Head of caudate nucleus (tissue), 42 donors: Measurements from ENCODE around the gene PAX5.

Source experiments
- DNase-seq, 42 donors: peaks; one replicate each; pipeline versions ENCODE4 v3.0.0 to v3.0.0-alpha.2; 2020 to 2021; ENCODE audit warnings: mixed read lengths in 7 of 42
- intact Hi-C: fragments of 100-400 bp; cut with DNase I; formaldehyde crosslinking; loops from one replicate; pipeline ENCODE4 v1.15.0; 2022

The PAX5 gene

DNA sequence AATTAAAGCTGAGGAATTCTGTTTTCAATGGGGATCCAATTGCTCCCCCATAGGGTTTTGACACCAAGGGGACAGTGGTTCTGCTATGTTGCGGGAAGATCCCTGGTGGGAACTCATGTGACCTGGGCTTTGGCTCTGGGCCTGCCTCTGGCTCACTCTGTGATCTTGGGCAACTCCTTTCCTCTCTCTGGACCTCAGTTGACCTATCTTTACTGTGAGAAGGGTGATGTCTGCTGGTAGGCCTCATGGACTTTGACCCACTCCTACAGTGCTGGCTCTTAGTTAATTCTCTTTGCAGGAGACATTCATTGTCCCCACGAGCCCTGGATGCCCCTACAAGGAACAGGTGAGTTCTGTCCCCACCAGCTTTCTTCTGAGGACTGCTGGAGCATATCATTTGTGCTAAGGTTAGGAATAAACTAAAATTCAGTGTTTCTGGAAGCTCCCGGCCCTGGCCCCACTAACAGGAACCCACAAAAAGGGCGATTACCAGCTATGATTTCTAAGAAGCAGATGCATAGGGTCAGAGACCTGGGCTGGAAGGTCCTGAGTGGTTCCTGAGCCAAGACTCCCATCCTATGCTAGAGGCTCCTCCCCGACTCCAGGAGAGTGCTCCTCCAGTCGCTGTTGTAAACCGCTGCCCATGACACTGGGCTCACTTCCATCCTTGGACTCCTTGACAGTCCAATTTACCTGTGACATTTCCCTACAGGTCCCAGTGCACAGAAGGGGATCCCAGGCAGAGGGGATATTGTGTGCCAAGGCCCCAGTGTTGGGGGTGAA, 218.3 kb downstream of the PAX5 start:
- peak in 2 of 42 donors; percentile 15 to 24 for DNase-seq

DNA sequence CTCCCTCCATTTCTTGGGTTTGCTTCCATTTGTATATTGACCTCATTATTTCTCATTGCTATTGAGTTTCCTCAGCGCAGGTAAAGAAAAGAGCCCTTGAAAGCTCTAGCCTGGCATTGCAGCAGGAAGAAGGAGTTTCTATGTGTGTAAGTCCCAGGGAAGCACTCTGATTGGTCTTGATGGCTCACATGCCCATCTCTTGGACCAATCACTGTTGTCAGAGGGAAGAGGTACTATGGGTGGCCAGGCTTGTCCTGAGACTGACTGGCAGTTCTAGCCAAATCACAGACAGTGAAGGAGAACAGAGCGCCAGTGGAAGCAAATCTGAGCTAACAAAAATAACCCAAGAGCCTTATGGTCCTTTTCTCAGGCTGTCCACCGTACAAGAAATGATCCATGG, 219.0 kb downstream of the PAX5 start:
- intact Hi-C loops = no loop called here

More for the DNA sequence above, 218.3 kb downstream of the PAX5 start:
- intact Hi-C loops = no loop called here

DNA sequence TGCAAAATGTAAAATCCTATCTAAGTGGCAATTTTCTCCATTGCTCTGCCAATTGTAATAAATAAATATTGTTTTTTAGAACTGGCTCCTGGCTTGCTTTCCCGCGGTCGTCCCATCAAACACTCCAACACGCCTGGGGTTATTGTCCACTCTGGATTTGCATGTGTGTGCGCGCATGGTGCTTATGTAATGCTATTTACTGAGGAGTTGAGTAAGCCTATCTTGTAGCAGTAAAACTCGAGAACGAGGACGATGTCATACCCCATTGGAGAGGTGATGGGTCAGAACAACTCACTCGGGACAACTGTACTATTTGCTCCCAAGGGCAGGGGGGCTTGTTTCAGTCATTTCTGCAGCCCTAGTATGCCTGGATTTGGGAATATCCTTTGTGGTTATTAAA, 220.9 kb downstream of the PAX5 start:
- intact Hi-C loops = no loop called here
- DNase-seq = peak in 1 of 42 donors; percentile 19

More for the DNA sequence above, 219.0 kb downstream of the PAX5 start:
- no peak for DNase-seq

DNA sequence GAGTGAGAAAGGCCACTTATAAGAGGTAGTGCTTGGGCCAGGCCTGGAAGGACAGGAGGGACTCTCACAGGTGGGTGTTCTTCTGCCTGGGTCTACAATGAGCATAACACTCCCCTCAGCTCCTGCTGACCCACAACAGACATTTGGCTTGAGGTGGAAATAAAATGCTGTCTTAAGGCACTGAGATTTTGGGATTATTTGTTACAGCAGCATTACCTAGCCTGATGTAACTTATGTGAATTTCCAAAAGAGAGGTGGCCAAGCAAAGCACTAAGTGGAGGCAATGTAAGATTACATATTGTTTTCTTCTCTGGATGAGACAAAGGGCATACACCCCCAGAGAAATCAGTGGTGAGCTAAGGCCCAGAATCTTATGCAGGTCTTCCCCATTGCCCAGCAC, 221.5 kb downstream of the PAX5 start:
- intact Hi-C loops = no loop called here
- no peak for DNase-seq

DNA sequence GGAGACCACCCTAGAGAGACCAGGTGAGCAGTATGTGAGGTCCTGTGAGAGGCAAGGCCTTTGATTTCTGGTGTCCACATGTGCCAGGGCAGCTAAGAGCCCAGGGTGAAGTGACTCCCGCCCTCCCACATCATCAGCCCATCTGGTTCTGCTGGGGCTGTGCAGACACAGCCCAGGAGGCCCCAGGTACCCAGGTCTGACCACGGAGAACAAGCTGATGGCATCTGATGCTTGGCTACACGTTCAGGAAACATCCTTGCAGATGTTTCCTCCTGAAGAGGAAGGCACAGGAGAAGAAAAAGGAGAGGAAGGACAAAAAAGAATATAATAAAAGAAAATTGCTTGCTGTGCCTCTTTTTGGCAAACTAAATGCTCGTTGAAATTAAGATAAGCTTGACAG, 225.8 kb downstream of the PAX5 start:
- intact Hi-C loops = no loop called here
- no peak for DNase-seq

DNA sequence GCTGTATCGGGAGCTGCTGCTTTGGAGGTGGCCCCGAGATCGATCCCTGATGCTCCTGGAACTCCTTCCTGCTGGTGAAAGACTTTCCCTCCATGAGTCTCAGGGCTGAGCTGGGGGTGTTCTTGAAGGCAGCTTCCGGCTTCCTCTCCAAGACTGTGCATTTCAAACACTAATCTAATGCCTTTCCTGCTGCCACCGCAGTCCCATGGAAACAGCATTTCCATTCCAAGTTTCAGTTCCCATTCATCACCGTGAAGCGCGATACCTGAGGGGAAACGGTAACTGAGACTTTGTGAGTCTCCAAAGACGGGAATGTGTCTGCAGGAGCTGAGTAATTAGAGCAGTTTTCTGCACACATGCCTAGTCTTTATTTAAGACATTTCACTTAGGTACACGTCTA, 230.1 kb downstream of the PAX5 start:
- intact Hi-C loops = no loop called here
- DNase-seq = no peak

DNA sequence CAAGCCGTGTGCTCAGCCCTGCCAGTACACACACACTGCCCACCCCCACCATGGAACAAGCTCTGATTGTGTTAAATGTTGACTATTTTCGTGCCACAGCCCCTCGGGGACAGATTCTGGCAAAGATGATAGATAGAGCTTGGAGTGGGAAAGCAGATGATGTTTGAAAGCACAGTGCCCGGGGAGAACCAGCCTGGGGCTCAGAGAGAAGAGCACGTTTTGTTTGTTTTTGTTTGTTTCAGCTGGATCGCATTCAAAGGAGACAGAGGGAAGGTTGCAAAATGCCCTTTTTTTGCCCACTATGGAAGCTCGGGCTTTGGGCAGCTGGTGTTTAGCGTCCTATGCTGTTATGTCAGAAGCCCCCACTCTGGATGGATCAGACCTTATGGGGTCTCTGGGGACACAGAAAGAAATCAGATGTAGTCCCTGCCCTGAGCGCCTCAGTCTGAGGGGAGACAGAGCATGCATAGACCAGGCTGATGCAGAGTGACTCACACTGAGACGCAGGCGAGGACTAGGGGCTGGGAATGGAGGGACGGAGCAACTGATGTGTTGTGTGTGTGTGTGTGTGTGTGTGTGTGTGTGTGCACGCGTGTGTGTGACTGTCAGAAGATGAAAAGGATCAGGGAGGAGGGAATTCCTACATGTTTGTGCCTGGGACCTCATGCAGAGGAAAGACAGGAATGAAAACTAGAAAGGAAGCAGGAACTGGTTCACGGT, 231.7 kb downstream of the PAX5 start:
- DNase-seq = peak; percentile 26 to 85 (median 71)
- intact Hi-C loops = no loop called here

DNA sequence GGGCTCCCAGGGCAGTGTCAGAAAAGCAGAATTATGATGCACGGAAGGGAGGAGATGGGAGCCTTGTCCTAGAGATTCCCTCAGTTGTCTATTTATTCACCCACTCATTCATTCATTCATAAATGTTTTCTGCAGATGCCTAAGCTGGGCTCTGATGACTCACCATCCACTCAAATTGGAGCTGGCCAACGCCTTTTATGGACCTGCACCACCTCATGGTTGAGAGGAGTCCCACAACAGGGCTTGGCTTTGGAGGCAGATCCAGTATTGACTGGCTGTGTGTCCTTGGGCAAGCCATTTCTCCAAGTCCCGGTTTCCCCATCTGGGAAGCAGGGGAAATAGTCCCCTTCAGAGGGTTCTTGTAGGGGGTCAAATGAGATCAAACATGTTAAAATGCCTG, 233.6 kb downstream of the PAX5 start:
- intact Hi-C loops = no loop called here
- no peak for DNase-seq

DNA sequence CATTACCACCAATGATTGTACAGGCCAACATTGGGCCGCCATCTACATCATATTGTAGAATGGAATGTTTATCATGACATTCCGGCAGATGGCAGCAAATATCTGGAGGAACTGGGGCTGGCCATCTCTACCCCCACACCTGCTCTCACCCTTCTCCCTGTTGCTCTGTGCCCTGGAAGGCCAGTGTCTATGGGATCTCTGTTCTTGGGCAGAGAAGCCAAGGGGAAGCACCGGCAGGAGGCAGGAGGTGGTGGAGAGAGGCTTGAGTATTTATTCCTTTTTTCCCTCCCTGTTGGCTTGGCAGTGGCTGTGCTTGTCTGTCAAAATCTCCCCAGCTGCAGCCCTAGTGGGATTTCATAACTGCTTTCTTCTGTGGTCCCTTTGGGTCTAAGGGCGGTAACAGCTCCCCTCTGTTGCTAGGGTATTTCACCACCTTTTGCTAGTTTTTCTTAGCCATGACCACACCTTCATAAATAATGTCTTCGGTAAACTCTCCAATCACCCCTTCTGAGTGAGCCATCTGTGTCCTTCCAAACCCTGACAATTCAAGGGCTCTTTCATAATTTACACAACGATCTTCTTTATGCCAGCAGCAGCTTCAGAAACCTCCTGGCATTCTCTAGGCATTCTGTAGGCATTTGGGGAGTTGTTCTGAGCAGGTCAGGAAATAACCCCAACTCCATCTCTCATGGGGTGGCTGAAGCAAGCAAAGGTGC, 235.6 kb downstream of the PAX5 start:
- intact Hi-C loops = no loop called here
- peak in 27 of 42 donors; percentile 19 to 83 (median 54) for DNase-seq

DNA sequence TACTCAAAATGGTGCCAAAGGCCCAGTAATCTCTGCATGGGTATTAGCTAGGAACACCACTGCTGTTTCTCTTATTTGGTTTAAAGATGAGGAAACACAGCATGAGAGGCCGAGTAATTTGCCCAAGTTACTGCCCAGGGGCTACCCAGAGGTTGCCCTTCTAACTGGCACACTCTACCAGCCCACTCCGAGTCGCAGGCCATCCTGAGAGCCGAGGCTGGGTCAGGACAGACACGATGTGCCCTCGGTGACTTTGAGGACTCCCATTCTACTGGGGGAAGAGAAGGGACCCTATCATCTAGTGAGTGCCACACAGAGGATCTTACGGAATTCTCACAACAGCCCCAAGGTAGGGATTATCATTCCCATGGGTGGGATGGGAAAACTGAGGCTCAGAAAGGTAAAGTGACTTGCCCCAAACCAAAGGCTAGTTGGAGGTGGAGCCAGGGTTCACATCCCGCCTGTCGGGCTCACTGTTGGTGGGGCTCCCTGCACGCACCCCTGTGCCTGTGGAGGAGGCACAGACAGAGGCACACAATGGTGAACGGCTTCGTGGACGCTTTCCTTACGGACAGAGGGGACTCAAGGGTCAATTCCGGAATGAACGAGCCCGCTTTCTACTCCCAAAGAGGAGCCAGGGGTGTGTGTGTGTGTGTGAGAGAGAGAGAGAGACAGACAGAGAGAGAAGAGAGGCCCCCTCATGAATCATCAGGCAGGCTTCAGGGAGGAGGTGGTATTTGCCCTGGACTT, 236.4 kb downstream of the PAX5 start:
- intact Hi-C loops = no loop called here
- DNase-seq = peak in 1 of 42 donors; percentile 21

DNA sequence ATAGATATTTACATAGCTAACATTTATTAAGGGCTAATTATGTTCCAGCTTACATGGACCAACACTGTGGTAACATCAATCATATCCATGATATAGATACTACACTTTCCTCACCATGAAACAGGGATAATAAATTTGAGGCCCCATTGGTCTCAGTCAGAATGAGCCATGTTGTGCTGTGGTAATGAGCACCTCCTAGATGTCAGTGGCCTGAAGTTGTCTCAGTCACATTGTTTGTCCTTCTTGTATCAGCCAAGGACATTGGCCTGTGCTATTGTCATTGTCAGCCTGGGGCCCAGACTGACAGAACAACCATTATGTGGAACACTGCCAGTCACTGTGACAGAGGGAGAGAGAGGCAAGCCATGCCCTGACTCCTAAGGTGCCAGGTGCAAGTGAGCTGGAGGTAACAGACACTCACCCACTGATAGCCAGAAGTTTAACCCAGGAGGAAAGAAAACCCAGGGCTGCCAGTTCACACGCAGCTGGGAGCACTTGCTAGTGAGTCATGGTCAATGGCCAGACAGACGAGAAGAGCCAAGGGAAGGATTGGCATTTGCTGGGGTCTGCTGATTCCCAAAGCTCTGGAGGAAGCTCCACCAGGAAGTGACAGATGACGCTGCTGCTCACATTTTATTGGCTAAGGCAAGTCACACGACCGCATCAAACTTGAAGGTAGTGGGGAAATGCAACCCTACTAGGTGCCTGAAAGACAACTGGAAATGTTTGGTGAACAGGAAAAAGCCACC, 237.2 kb downstream of the PAX5 start:
- intact Hi-C loops = no loop called here
- peak in 1 of 42 donors; percentile 23 for DNase-seq

DNA sequence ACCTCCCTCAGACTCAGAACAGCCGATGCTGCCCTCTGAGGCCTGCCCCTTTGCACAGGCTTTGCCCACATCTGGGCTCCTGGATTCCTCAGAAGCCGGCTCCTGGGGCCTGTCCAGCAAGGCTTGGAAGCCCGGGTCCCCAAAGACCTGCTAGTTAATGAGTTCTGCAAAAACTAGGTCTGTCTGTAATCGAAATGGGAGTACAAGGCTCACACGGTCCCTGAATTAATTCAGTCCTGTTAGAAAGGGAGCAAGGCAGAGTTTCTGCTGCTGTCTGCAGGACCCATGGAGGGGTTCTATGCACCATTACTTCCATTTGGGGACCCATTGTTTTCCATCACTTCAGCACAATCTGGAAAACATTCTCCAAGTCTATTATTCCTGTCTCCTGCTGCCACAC, 239.6 kb downstream of the PAX5 start:
- peak in 1 of 42 donors; percentile 30 for DNase-seq
- intact Hi-C loops = no loop called here

DNA sequence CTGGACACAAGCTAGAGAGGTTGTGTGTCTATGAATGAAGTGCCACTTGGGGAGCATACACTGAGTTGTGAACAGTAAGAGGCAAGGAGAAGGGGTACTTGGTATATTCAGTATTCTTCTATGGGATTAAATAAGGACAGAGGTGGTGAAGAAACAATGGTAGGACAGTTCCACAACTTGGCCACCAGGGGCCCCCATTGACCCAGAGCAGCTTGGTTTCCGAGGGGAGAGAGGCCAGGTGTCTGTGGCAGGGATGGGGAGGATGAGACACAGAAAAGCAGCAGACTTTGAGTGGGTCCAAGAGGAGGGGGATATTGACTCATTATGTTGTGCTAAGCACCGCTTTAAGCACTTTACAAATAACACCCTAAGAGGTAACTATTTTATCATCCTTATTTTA, 240.8 kb downstream of the PAX5 start:
- intact Hi-C loops = no loop called here
- DNase-seq = no peak

DNA sequence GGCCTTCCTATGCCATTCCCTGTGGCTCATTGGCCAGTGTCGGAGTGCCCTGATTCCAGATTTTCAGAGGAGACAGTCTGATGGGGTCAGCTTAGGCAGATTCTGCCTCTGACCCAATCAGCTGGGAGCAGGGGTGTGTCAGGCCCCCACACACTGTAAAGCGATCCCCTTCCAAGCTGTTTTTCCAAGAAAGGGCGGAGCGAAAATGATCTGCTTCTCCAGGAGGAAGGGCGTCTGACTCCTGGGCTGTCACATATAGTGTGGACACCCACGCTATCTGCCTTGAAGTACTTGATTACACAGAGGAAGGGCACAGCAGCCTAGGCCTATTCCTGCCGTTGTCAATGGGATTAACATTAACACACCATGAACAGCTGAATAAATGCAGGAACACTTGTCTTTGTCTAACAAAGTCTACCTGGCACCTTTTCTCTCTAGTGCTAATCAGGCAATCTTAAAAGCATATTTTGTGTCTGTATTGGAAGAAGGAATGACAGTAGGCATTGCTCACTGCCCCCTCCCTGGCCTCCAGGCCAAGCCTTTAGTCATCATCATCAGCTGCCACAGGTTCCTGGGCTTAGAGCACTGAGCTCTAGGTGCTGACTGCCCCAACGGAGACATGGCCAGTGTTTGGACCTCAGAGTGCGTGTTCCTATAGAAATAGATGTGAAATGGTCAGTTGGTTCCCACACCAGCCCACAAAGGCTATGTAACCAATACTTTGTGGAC, 242.7 kb downstream of the PAX5 start:
- peak in 8 of 42 donors; percentile 11 to 57 (median 38) for DNase-seq
- intact Hi-C loops = no loop called here

DNA sequence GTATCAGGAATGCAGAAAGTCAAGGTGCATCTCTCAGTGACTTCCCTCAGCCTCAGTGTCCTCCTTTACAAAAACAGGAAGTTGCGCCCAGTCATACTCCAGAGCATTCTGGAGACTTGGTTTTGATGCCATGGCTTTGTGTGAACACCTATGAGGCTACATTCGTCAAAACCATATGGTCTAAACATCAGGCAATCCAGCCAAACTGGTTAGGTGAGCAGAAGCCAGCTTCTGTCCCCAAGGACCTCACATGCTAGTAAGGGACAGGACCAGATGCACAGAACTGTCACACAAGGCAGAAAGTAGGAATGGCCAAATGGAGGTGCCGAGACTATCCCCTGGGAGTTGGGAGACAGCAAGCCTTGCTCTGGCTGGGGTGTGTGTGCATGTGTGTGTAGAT, 244.2 kb downstream of the PAX5 start:
- DNase-seq = no peak
- intact Hi-C loops = no loop called here

DNA sequence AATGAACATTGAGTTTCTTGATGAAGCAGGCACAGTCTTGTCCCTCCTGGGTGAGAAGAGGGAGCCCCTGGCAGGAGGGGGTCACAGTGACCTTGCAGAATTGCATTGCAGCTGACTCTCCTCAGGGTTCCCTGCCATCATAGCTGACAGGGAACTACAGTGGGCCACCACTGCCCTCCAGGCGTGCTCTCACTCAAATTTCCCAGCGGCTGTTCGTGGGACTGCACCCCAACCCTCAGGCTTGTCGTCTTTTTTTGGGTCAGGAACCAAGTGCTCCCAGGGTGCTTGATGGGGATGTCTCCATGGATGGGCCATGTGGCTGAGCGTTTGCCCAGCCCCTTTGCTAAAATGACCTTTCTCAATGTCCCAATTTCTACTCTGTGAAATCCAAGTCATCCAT, 245.5 kb downstream of the PAX5 start:
- intact Hi-C loops = no loop called here
- DNase-seq = peak in 1 of 42 donors; percentile 27

DNA sequence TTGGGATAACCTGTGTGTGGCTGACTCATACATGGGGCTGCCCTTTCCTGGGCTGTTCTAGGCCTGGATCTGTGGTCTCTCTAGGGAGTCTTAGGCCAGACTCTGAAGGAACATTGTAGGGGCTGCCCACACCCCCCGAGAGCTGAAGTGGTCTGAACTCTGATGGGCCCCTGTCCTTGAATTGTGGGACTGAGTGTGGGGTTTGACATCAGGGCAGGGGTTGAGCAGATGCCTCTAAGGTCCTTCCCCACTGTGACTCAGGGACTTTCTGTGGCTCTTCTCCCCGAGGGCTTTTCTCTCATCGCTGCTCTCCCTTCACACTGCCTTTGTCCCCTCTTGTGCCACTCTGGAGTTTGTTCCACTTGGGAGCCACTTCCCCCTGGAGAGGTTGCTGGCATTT, 246.4 kb downstream of the PAX5 start:
- intact Hi-C loops = no loop called here
- no peak for DNase-seq
